LNCAP (cell line): ENCODE results near the gene TREML1.

ENCODE experiments used
- TF ChIP-seq, protein P1 (sequence below): fragments of 450-650 bp; IDR thresholded peaks from 2 replicates; pipeline ENCODE4 v1.5.1; 2017; ENCODE audit warnings: mild to moderate bottlenecking

TREML1 gene

GRCh38 chr6:41103847-41104246 lies 50.3 kb downstream of the TREML1 start:
- TF ChIP-seq, protein P1, sequence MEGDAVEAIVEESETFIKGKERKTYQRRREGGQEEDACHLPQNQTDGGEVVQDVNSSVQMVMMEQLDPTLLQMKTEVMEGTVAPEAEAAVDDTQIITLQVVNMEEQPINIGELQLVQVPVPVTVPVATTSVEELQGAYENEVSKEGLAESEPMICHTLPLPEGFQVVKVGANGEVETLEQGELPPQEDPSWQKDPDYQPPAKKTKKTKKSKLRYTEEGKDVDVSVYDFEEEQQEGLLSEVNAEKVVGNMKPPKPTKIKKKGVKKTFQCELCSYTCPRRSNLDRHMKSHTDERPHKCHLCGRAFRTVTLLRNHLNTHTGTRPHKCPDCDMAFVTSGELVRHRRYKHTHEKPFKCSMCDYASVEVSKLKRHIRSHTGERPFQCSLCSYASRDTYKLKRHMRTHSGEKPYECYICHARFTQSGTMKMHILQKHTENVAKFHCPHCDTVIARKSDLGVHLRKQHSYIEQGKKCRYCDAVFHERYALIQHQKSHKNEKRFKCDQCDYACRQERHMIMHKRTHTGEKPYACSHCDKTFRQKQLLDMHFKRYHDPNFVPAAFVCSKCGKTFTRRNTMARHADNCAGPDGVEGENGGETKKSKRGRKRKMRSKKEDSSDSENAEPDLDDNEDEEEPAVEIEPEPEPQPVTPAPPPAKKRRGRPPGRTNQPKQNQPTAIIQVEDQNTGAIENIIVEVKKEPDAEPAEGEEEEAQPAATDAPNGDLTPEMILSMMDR = no peak

DNA sequence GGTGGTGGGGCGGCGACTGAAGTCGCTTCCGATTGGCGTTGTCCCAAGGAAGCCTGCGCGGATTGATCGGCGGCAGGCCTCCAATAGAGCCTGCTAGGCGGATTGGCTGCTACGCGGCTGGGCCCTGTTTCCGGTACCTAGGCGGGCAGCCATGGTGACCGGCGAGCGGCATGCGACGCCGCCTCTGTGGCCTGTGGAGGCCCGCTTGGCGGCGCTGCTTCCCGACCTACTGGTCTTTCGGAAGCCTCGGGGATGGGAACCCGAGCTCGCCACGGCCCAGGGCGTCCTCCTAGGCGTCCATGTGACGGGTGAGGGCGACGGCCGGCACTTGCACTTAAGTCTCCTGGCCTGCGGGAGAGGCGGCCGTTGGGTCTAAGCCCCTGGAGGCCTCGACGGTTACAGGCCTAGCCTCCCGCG lies 53.3 kb downstream of the TREML1 start:
- TF ChIP-seq, protein P1 = no peak
